Measurements from ENCODE around the gene IL17REL.

Gene IL17REL

DNA sequence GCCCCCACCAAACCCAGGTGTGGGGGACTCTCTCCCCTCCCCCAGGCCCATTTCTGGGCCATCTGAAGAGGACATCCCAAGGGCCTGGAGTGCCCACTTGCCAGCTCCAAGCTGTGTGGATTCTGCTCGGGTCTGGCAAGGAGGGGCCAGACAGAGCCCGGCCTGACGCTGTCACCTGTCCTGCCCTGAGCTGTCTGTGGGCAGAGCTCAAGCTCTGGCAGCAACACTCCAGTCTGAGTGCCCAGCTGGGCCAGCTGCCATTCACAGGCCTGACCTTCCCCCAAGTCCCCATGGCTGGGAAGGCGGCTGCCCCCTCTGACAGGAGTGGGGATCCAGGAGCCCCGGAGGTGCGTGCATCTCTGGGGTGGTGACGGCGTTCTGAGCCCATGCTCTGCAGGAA, 58.2 kb downstream of the IL17REL start:
- no peak overlapping the region for H3K4me3 ChIP-seq (ENCODE audit: low read depth, low read length)
- TF ChIP-seq, protein P1, sequence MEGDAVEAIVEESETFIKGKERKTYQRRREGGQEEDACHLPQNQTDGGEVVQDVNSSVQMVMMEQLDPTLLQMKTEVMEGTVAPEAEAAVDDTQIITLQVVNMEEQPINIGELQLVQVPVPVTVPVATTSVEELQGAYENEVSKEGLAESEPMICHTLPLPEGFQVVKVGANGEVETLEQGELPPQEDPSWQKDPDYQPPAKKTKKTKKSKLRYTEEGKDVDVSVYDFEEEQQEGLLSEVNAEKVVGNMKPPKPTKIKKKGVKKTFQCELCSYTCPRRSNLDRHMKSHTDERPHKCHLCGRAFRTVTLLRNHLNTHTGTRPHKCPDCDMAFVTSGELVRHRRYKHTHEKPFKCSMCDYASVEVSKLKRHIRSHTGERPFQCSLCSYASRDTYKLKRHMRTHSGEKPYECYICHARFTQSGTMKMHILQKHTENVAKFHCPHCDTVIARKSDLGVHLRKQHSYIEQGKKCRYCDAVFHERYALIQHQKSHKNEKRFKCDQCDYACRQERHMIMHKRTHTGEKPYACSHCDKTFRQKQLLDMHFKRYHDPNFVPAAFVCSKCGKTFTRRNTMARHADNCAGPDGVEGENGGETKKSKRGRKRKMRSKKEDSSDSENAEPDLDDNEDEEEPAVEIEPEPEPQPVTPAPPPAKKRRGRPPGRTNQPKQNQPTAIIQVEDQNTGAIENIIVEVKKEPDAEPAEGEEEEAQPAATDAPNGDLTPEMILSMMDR (IDR thresholded peaks at IDR 0.05; ENCODE audit: borderline replicate concordance, insufficient read depth, low read depth, low read length) = no peak

DNA sequence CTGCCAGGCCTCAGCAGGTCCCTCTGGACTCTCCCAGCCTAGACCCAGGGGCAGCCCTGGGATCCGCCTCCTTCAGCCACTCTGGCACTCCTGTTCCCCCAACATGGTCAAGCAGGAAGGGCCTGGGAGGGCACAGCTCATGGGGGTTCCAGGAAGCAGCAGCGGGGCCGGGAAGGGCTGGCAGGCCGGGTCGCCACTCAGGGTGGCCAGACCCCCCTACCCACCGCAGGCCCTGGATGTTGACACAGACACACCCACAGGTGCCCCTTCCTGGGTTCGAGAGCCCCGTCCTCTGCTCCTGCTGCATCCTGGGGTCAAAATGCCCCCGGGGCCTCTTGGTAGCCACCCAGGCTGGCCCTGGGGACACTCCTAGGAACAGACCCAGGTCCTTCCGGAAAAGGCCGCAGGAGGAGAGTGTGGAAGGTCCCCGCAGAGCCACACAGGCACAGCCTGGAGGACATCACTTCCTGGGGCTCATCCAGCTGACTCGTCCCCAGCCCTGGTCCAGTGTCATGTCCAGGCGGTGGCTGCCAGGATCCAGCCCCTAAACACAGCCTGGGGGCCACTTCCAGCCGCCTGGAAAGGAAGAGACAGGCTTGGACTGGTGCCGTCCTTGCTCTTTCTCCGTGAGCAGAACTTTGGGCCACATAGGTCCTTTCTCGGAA, 58.8 kb downstream of the IL17REL start:
- TF ChIP-seq, protein P1 (IDR thresholded peaks at IDR 0.05; ENCODE audit: borderline replicate concordance, insufficient read depth, low read depth, low read length) = no peak
- no peak overlapping the region for H3K4me3 ChIP-seq (ENCODE audit: low read depth, low read length)

DNA sequence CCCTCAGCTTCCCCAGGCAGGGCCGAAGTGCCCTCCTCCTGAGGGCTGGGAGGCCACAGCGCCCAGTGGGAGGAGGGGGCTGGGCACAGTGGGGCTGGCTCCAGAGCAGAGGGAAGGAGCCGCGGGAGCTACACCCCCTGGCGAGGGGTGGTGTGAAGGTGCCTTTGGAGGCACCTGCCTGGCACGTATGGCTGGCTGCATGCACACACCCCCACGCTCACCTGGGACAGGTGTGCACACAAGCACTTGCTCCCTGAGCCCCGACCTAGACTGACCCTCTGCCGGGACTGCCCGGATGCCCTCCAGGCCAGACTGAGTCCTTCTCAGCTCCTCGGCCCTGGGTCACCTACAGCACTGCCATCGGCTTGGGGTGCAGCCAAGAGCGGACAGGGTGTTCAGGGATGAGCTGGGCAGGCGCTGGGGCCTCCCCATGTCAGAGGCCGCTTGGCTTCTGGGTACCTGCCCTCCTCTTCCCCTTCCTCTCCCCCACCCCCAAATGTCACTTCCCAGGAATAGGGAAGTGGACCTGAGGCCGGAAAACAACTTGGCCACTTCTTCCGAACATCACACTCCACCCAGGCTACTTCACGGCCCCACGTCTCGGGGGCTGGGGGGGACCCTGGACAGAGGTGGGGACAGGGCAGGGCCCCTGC, 59.4 kb downstream of the IL17REL start:
- TF ChIP-seq, protein P1 (IDR thresholded peaks at IDR 0.05; ENCODE audit: borderline replicate concordance, insufficient read depth, low read depth, low read length) = no peak
- H3K4me3 ChIP-seq (ENCODE audit: low read depth, low read length) = no peak overlapping the region

DNA sequence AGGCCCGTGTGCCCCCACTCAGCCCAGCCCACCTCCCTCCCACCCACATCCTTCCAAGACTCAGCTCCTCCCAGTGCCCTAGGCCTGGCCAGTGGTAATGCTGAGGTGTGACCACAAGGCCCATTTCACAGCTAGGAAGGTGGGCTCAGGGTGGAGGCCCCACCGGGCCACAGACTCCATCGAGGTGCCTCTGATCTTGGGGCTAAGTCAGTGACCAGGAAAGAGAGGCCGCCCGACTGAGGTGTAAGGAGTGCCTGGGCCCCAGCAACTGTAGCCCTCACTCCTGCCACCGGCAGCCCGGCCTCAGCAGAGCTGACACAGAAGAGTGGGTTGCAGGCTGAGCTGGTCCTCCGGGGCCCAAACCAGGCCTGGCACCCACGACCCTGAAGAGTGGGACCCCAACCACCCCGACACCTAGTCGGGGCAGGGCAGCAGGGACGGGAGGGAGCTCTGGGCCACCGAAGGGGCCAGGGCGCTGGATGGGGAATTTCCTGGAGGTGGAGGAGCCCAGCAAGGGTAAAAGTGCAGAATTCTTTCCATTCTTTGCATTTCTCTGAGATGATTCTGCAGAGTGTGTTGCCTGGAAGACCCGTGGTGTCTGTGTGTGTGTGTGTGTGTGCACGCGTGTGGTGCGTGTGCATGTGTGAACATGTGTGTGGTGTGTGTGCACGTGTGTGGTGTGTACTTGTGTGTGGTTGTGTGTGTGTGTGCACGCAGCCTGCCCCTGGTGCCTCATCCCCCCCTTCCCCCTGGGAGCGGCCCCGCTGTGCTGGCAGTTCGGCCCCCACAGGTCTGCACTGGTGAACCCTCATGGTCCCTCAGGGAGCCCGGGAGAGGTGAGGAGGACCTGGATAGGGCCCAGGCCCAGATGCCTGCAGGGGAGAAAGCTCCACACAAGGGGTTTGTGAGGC, 60.3 kb downstream of the IL17REL start:
- no peak overlapping the region for H3K4me3 ChIP-seq (ENCODE audit: low read depth, low read length)
- TF ChIP-seq, protein P1 (IDR thresholded peaks at IDR 0.05; ENCODE audit: borderline replicate concordance, insufficient read depth, low read depth, low read length) = no peak

DNA sequence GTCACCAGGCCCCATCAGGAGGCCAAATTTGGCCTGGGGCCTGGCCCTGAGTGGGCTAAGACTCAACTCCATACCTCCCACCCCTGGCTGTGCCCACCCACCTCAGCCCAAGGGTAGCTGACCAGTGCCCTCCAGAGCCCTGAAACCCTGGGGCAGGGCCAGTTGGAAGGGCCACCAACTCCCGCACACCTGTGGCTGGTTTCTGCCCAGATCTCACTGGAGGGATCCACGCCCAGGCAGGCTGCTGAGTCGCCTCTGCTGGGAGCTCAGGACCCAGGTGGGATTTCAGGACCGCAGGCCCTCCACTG, 60.9 kb downstream of the IL17REL start:
- TF ChIP-seq, protein P1 (IDR thresholded peaks at IDR 0.05; ENCODE audit: borderline replicate concordance, insufficient read depth, low read depth, low read length) = no peak
- no peak overlapping the region for H3K4me3 ChIP-seq (ENCODE audit: low read depth, low read length)

DNA sequence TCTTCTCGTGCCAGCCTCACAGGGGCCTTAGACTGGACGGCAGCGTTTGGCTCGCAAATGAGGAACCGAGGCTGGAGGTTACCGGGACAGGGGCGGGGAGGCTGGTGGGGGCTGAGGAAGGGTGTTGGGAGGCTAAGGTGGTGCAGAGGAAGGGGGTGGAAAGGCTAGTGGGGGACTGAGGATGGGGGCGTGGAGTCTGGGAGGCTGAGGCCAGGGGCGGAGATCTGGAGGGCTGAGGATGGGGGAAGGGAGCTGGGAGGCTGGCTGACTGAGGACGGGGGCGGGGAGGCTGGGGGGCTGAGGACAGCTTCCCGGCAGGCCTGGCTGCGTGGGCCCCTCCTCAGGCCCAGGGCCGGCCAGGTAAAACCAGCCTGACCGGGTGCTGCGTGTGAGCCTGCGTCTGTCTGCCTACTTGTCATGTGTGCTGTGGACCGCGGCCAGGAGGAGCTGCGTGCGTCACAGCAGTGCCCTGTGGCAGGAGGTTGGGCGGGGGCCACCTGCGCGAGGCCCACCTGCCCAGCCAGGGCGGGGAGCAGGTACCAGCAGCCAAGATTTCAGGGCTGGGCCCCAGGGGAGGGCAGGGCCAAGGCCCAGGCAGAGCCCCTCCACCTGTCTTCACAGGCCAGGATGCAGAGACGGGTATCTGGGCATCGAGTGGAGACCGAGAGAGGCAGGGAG, 61.4 kb downstream of the IL17REL start:
- TF ChIP-seq, protein P1 (IDR thresholded peaks at IDR 0.05; ENCODE audit: borderline replicate concordance, insufficient read depth, low read depth, low read length) = no peak
- H3K4me3 ChIP-seq (ENCODE audit: low read depth, low read length) = no peak overlapping the region

Data from GM12875 (cell line).